SK-N-SH (cell line): ENCODE data around the gene ARV1. TPM values are rescaled to one million over a fixed set of nuclear protein-coding genes. Genes with fewer than 3 reads are reported as not detected.
"Not testable (repeated sequence)": the region's sequence is repeated elsewhere in the genome, so short reads cannot be mapped to it uniquely, and the experiment has no call there.

Source experiments
- CTCF ChIA-PET: fragments of 300-600, 350-600 bp; formaldehyde crosslinking; extraction: SDS; loops from one replicate; lab custom pipeline; 2021; lab: Yijun Ruan, JAX
- POLR2A ChIA-PET: fragments of 350-600 bp; sonication (Branson Sonifier 250); formaldehyde crosslinking; extraction: SDS; loops from one replicate; lab custom pipeline; 2020; ENCODE audit warnings: antibody characterized with exemption, inconsistent platforms; lab: Yijun Ruan, JAX
- DNase-seq: peaks from one replicate; pipeline ENCODE4 v3.0.0; 2012
- H2AFZ ChIP-seq: fragments of 200-600 bp; sonication (generic); 2 replicates; pipeline ENCODE4 v1.8.1; 2016; ENCODE audit warnings: antibody characterized with exemption, mild to moderate bottlenecking, low read depth
- H3F3A ChIP-seq: fragments of 200-600 bp; sonication (generic); replicated peaks from 2 replicates; pipeline ENCODE3; 2016; ENCODE audit warnings: antibody characterized with exemption, mild to moderate bottlenecking; ENCODE audit not compliant: insufficient read depth
- H3K27ac ChIP-seq, 2 experiments: fragments of 200-500 bp in 1 of 2; fragments of 200-600 bp in 1 of 2; sonication (Bioruptor generic) in 1 of 2; sonication (generic), shearing (Covaris generic) in 1 of 2; 2 replicates each; pipeline versions ENCODE4 v1.5.1 to v1.6.1; 2014 to 2016; ENCODE audit warnings: low read depth in 2 of 2, inconsistent platforms in 1 of 2, low read length in 1 of 2, mild to moderate bottlenecking in 1 of 2, mixed read lengths in 1 of 2
- H3K27me3 ChIP-seq: fragments of 200-600 bp; sonication (generic), shearing (Covaris generic); 2 replicates; pipeline ENCODE4 v1.6.1; 2016; ENCODE audit warnings: mixed run types; ENCODE audit not compliant: insufficient read depth
- H3K36me3 ChIP-seq, 2 experiments: fragments of 200-500 bp in 1 of 2; fragments of 200-600 bp in 1 of 2; sonication (Bioruptor generic) in 1 of 2; sonication (generic) in 1 of 2; replicated peaks in 1 of 2; 2 replicates each; pipeline versions ENCODE3 to v1.5.1; 2014 to 2016; ENCODE audit warnings: low read length in 1 of 2, mild to moderate bottlenecking in 1 of 2; ENCODE audit not compliant: insufficient read depth in 2 of 2, control insufficient read depth in 1 of 2
- H3K4me1 ChIP-seq, 2 experiments: fragments of 200-500 bp in 1 of 2; fragments of 200-600 bp in 1 of 2; sonication (Bioruptor generic) in 1 of 2; sonication (generic), shearing (Covaris generic) in 1 of 2; 2 replicates each; pipeline versions ENCODE4 v1.5.1 to v1.6.1; 2014 to 2016; ENCODE audit warnings: low read depth in 1 of 2, low read length in 1 of 2, mixed run types in 1 of 2; ENCODE audit not compliant: insufficient read depth in 2 of 2, control insufficient read depth in 1 of 2
- H3K4me2 ChIP-seq: fragments of 200-600 bp; sonication (generic), shearing (Covaris generic); 2 replicates; pipeline ENCODE4 v1.6.1; 2017; ENCODE audit warnings: mixed run types
- H3K4me3 ChIP-seq, 2 experiments: fragments of 200-500 bp in 1 of 2; fragments of 200-600 bp in 1 of 2; sonication (Bioruptor generic) in 1 of 2; sonication (generic), shearing (Covaris generic) in 1 of 2; 2 replicates each; pipeline versions ENCODE4 v1.5.1 to v1.8.1; 2014 to 2016; ENCODE audit warnings: low read depth in 2 of 2, inconsistent platforms in 1 of 2, low read length in 1 of 2, mild to moderate bottlenecking in 1 of 2, mixed read lengths in 1 of 2, moderate library complexity in 1 of 2
- H3K79me2 ChIP-seq: fragments of 200-600 bp; sonication (generic); 2 replicates; pipeline ENCODE4 v1.8.1; 2017; ENCODE audit warnings: mild to moderate bottlenecking; ENCODE audit not compliant: insufficient read depth
- H3K9ac ChIP-seq: fragments of 200-600 bp; sonication (generic); 2 replicates; pipeline ENCODE4 v1.6.1; 2017; ENCODE audit warnings: mixed run types
- H3K9me2 ChIP-seq: fragments of 200-600 bp; sonication (generic); 2 replicates; pipeline ENCODE4 v1.6.1; 2017; ENCODE audit warnings: mixed run types
- H3K9me3 ChIP-seq: fragments of 200-600 bp; sonication (generic); 2 replicates; pipeline ENCODE4 v1.6.1; 2017; ENCODE audit warnings: mixed run types, mild to moderate bottlenecking, moderate library complexity
- H4K20me1 ChIP-seq: fragments of 200-600 bp; sonication (generic); 2 replicates; pipeline ENCODE4 v1.6.1; 2017; ENCODE audit warnings: mild to moderate bottlenecking, mixed run types; ENCODE audit not compliant: insufficient read depth
- CTCF ChIP-seq: fragments of 200-600 bp; sonication (generic); IDR thresholded peaks from 2 replicates; pipeline ENCODE4 v1.6.1; 2017; ENCODE audit warnings: antibody characterized with exemption, mild to moderate bottlenecking, moderate library complexity
- FOSL2 ChIP-seq: IDR thresholded peaks from 2 replicates; pipeline ENCODE4 v1.4.0; 2012; ENCODE audit warnings: low read depth, mild to moderate bottlenecking, moderate library complexity, borderline replicate concordance
- FOXM1 ChIP-seq: IDR thresholded peaks from 2 replicates; pipeline ENCODE4 v1.4.0; 2012; ENCODE audit warnings: low read depth, mild to moderate bottlenecking
- GATA2 ChIP-seq: sonication (generic); formaldehyde crosslinking; IDR thresholded peaks from 2 replicates; pipeline ENCODE4 v1.5.0; 2020; ENCODE audit warnings: mild to moderate bottlenecking, missing genetic modification reagents
- MAX ChIP-seq: IDR thresholded peaks from 2 replicates; pipeline ENCODE4 v1.4.0; 2012; ENCODE audit warnings: low read depth
- MEF2A ChIP-seq: IDR thresholded peaks from 2 replicates; pipeline ENCODE4 v1.4.0; 2012; ENCODE audit warnings: low read depth, borderline replicate concordance
- NFIC ChIP-seq: IDR thresholded peaks from 2 replicates; pipeline ENCODE4 v1.4.0; 2012; ENCODE audit warnings: borderline replicate concordance
- NRF1 ChIP-seq: IDR thresholded peaks from 2 replicates; pipeline ENCODE4 v1.6.1; 2012; ENCODE audit warnings: low read depth, mild to moderate bottlenecking, low read length
- RAD21 ChIP-seq: IDR thresholded peaks from 2 replicates; pipeline ENCODE4 v1.6.1; 2012; ENCODE audit warnings: mild to moderate bottlenecking, low read length
- WGBS: methylation state at CpG from one replicate; pipeline ENCODE4 v1.1.6; 2017; ENCODE audit warnings: low lambda C conversion rate; 5-methylcytosine and 5-hydroxymethylcytosine counted together
- polyA plus RNA-seq, 3 experiments: library from polyadenylated mRNA; depleted of rRNA; stranded (reverse); fragments of >200 nt; gene quantifications; 2 replicates each; pipeline ENCODE4 v1.2.3, GENCODE V29; 2012
- TF ChIP-seq, protein P1 (sequence below): fragments of 150-350 bp; IDR thresholded peaks from 2 replicates; pipeline ENCODE4 v1.6.1; 2016; ENCODE audit warnings: mild to moderate bottlenecking, low read depth, low read length

ARV1 gene
- polyA plus RNA-seq, 1 of the 3 experiments (the other 2 are of a cell fraction), result 26.7 TPM

GRCh38 chr1:231027971-231028370 is 49.1 kb downstream of the ARV1 start:
- Histone ChIP-seq H3K9ac (no peak overlapping the region), H3K9me3 (no peaks in the 10 kb centered on the region), H3K27me3 (no peaks in the 10 kb centered on the region), H3K4me2 (no peak overlapping the region), H3F3A (no peaks in the 10 kb centered on the region), H3K4me3 (no peak overlapping the region), H3K27ac (no peak overlapping the region), H3K4me1 (peaks cover 0 to 3% of the 10 kb centered on the region in 2 experiments; a peak in 1 of 4 replicates), H3K36me3 (no peaks in the 10 kb centered on the region), H3K79me2 (no peaks in the 10 kb centered on the region), H3K9me2 (no peaks in the 10 kb centered on the region), H2AFZ (no peak overlapping the region), H4K20me1 (no peaks in the 10 kb centered on the region)
- no peak for TF ChIP-seq FOSL2
- TF ChIP-seq CTCF, result no peak
- no peak for TF ChIP-seq RAD21
- TF ChIP-seq FOXM1, result no peak
- TF ChIP-seq NFIC, result no peak
- TF ChIP-seq, protein P1, sequence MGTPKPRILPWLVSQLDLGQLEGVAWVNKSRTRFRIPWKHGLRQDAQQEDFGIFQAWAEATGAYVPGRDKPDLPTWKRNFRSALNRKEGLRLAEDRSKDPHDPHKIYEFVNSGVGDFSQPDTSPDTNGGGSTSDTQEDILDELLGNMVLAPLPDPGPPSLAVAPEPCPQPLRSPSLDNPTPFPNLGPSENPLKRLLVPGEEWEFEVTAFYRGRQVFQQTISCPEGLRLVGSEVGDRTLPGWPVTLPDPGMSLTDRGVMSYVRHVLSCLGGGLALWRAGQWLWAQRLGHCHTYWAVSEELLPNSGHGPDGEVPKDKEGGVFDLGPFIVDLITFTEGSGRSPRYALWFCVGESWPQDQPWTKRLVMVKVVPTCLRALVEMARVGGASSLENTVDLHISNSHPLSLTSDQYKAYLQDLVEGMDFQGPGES, result no peak
- TF ChIP-seq MEF2A, result no peak
- no peak for TF ChIP-seq NRF1
- POLR2A ChIA-PET, result no interaction called here
- no peak for DNase-seq
- CTCF ChIA-PET, result no interaction called here
- WGBS, result 80% methylated on average over 3 of the region's 10 CpGs

GRCh38 chr1:231028682-231029081 is 49.8 kb downstream of the ARV1 start:
- Histone ChIP-seq H3K27ac (no peak overlapping the region), H3K36me3 (no peaks in the 10 kb centered on the region), H2AFZ (no peak overlapping the region), H3K27me3 (no peaks in the 10 kb centered on the region), H4K20me1 (no peaks in the 10 kb centered on the region), H3K9ac (no peak overlapping the region), H3F3A (no peaks in the 10 kb centered on the region), H3K4me2 (no peak overlapping the region), H3K4me3 (no peak overlapping the region), H3K4me1 (peaks cover 0 to 3% of the 10 kb centered on the region in 2 experiments; a peak in 1 of 4 replicates), H3K79me2 (no peaks in the 10 kb centered on the region), H3K9me3 (no peaks in the 10 kb centered on the region), H3K9me2 (no peaks in the 10 kb centered on the region)
- DNase-seq, result no peak
- TF ChIP-seq GATA2 (CRISPR knock-in tag), result no peak
- TF ChIP-seq MAX, result no peak
- POLR2A ChIA-PET, result no interaction called here
- 86% methylated on average over 7 of the region's 7 CpGs for WGBS
- CTCF ChIA-PET, result no interaction called here

DNA sequence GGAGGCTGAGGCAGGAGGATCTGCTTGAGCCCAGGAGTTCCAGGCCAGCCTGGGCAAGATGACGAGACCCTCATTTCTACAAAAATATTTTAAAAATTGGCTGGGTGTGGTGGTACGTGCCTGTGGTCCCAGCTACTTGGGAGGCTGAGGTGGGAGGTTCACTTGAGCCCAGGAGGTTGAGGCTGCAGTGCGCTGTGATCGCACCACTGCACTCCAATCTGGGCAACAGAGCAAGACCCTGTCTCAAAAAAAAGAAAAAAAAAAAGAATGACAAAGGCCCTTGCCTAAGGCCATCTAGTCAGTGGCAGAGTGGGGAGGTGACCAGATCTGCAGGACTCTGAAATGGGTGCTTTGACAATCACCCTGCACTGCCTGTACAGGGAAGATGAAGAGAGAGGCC is 50.4 kb downstream of the ARV1 start:
- H3K79me2 ChIP-seq, H3K9me2 ChIP-seq, H3K9me3 ChIP-seq, H3K4me2 ChIP-seq, DNase-seq, H2AFZ ChIP-seq, POLR2A ChIA-PET, H3K9ac ChIP-seq, H3K27me3 ChIP-seq, H3K36me3 ChIP-seq, H3K4me3 ChIP-seq, H3K27ac ChIP-seq, H3F3A ChIP-seq, CTCF ChIA-PET, H4K20me1 ChIP-seq, H3K4me1 ChIP-seq: not testable (repeated sequence)
- WGBS, result 83% methylated on average over 4 of the region's 4 CpGs
